ENCODE data around the gene DBN1.

The DBN1 gene

DNA sequence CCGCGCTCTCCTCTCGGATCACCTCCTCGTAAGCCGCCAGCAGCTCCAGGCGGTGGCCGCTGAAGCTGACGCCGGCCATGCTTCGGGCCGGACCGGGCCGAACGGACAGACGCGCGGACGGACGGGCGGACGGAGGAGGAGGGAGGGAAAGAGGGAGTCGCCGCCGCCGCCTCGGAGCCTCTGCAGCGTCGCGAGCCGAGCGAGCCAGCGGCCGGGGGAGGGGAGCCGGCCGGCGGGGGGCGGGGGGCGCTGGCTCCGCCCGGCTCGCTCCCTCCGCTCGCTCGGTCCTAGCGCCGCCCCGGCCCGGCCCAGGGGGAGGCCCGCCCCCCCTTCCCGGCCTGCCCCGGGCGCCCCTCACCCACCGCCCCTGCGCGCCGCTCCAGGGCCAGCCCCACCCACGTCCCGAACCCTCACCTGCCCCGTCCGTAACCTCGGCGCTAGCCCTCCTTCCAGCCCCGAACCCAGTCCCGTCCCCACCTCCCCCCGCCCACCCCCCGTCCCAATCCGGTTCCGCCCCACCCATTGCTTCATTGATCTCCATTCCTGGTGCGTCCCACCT is at the start of gene DBN1:
Gene DBN1, minus strand, starts transcription at position 192 of the 559 bp plus-strand sequence. Its CDS starts 113 bp downstream, at position 79.
- H3K27ac ChIP-seq: peak within 1 kb of the TSS; percentile 80 to 97
- TF ChIP-seq, protein P1, sequence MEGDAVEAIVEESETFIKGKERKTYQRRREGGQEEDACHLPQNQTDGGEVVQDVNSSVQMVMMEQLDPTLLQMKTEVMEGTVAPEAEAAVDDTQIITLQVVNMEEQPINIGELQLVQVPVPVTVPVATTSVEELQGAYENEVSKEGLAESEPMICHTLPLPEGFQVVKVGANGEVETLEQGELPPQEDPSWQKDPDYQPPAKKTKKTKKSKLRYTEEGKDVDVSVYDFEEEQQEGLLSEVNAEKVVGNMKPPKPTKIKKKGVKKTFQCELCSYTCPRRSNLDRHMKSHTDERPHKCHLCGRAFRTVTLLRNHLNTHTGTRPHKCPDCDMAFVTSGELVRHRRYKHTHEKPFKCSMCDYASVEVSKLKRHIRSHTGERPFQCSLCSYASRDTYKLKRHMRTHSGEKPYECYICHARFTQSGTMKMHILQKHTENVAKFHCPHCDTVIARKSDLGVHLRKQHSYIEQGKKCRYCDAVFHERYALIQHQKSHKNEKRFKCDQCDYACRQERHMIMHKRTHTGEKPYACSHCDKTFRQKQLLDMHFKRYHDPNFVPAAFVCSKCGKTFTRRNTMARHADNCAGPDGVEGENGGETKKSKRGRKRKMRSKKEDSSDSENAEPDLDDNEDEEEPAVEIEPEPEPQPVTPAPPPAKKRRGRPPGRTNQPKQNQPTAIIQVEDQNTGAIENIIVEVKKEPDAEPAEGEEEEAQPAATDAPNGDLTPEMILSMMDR (IDR thresholded peaks at IDR 0.05): no peak

GRCh38 chr5:177520916-177521513 is 47.6 kb upstream of the DBN1 start:
- H3K27ac ChIP-seq: no peak overlapping the region
- TF ChIP-seq, protein P1 (IDR thresholded peaks at IDR 0.05): no peak
- no peak for DNase-seq (ENCODE audit: low spot score)
- no peak overlapping the region for H3K4me3 ChIP-seq

More for the DNA sequence above, at the start of gene DBN1:
- peak within 1 kb of the TSS; percentile 84 for H3K4me3 ChIP-seq
- DNase-seq (ENCODE audit: low spot score): no peak

DNA sequence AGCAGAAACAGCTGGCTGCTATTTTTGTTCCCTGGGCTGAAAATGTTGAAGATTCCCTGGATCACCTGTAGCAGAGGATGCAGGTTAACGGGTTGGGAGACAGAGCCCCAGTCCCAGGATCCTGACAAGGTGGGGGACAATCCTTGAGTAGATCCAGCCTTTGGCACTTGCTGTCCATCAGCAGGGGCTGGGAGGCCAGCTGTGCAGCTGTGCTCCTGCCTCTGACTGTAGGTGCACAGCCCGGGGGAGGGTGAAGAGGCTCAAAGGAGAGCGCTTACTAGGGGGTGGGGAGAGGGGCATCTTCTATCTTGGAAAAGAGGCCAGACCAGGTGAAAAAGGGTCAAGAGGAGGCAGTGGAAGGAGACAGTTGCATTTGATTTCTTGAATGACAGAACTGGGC is 46.8 kb upstream of the DBN1 start:
- no peak overlapping the region for H3K4me3 ChIP-seq
- H3K27ac ChIP-seq: no peak overlapping the region
- no peak for DNase-seq (ENCODE audit: low spot score)
- TF ChIP-seq, protein P1 (IDR thresholded peaks at IDR 0.05): no peak

DNA sequence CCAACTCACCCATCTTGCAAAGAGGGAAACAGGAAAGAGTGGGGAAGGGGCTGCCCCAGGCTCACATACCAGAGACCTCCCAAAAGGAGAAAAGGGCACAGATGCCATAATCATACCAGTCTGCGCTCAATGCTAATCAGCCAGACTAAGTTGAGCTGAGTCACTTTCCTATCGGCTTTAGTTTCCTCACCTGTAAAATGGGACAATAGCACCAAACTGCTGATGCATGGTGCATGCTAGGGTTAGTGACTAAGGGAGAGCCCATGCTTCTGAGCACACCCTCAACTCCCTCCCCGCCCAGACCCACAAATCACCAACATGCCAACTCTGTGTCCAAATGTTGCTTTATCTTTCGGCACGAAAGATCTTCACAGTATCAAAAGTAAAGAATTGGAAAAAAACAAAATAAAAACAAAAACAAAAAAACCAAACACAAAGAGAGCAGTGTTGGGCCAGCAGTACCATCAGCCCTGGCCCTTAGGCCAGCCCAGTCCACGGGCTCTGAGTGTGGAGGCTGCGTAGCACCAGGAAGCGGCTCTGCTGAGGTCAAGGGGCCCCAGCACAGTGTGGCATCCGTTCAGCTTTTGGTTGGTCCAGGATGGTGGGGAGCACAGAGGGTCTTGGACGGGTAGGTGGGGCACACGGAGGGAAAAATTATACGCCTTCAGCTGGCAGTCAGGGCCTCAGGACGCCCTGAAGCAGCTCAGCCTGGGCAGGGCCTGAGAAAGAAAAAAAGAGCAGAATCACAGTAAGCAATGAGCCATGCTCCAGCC is 46.2 kb upstream of the DBN1 start:
- Histone ChIP-seq H3K27ac (no peak overlapping the region), H3K4me3 (no peak overlapping the region)
- TF ChIP-seq, protein P1 (IDR thresholded peaks at IDR 0.05): no peak
- DNase-seq (ENCODE audit: low spot score): no peak

- TF ChIP-seq, protein P1 (IDR thresholded peaks at IDR 0.05): no peak
- Histone ChIP-seq H3K27ac (peak within 1 kb of the TSS; percentile 63 to 96), H3K4me3 (peak within 1 kb of the TSS; percentile 100)
- peak; percentile 99 for DNase-seq (ENCODE audit: low spot score)
These were observed 43.5 kb upstream of the DBN1 start, which contains the start of gene DDX41 for GRCh38 chr5:177516601-177517568. Gene DDX41, minus strand, starts transcription at chr5:177516961. Its CDS starts 16 bp downstream, at chr5:177516945.

- TF ChIP-seq, protein P1 (IDR thresholded peaks at IDR 0.05): no peak
- DNase-seq (ENCODE audit: low spot score): peak; percentile 69
- Histone ChIP-seq H3K4me3 (peak overlapping the region; percentile 100), H3K27ac (no peak overlapping the region)
These were observed 42.1 kb upstream of the DBN1 start for GRCh38 chr5:177515580-177515979.

All from coronary artery (tissue), 2 donors.